NCI-H1436 (cell line): ENCODE data around the gene ITLN2.
"Not testable (repeated sequence)": the region's sequence is repeated elsewhere in the genome, so short reads cannot be mapped to it uniquely, and the experiment has no call there.

ENCODE experiments used
- DNase-seq: peaks from one replicate; lab custom pipeline; 2025; lab: John Stamatoyannopoulos, UW

Gene ITLN2

GRCh38 chr1:160953030-160953429 lies 1.6 kb downstream of the ITLN2 start:
- DNase-seq: no peak

GRCh38 chr1:160952129-160952510 lies 2.5 kb downstream of the ITLN2 start:
- no peak for DNase-seq

- DNase-seq: no peak
These were observed 3.0 kb downstream of the ITLN2 start for GRCh38 chr1:160951443-160952128.

DNA sequence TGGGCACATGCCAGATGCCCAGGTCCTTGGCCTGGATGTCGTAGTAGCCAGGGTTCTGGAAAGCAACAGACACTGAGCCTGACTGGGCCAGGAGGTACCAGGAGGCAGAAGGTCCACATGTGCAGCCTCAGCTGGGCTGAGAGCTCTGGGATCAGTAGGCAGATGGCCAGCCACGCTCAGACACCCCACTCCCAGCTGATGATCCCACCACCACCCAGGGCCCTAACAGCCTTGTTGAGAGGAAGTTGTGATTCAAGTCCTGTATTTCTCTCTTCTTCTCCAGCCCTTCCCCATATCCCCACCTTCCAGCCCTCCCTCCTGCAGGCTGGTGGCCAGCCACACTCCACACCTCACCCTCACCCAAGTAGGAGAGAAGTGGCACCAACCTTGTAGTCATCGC lies 4.0 kb downstream of the ITLN2 start:
- no peak for DNase-seq

DNA sequence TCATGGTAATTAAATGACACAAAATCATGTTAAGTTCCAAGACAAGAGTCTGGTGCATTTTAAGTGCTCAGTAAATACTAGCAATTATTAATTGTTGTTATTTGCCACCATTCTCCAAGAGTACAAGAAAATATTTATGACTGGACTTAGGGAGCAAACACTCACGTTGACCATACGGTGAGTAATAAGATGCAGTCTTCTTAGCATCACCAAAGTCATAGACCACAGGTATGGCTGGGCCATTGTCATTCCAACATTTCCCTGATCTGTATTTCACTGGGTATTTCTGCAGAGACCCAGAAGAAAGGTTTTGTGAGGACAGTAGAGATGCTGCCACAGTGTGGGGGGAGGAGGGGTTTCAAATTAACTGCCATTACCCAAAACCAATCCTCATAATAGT lies 4.7 kb downstream of the ITLN2 start:
- DNase-seq: no peak

DNA sequence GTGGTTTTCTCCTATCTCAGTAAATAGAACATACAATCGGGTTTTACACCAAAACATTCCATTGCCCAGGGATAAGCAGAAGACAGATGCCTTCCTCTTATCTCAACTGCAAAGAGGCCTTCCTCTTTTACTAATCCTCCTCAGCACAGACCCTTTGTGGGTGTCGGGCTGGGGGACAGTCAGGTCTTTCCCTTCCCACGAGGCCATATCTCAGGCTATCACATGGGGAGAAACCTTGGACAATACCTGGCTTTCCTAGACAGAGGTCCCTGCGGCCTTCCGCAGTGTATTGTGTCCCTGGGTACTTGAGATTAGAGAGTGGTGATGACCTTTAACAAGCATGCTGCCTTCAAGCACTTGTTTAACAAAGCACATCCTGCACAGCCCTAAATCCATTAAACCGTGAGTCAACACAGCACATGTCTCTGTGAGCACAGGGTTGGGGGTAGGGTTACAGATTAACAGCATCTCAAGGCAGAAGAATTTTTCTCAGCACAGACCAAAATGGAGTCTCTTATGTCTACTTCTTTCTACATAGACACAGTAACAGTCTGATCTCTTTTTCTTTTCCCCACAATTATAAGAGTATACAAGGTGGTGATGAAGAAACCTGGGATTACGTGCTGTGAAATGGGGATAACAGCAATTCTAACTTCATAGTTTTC lies 5.3 kb downstream of the ITLN2 start:
- not testable (repeated sequence) for DNase-seq

DNA sequence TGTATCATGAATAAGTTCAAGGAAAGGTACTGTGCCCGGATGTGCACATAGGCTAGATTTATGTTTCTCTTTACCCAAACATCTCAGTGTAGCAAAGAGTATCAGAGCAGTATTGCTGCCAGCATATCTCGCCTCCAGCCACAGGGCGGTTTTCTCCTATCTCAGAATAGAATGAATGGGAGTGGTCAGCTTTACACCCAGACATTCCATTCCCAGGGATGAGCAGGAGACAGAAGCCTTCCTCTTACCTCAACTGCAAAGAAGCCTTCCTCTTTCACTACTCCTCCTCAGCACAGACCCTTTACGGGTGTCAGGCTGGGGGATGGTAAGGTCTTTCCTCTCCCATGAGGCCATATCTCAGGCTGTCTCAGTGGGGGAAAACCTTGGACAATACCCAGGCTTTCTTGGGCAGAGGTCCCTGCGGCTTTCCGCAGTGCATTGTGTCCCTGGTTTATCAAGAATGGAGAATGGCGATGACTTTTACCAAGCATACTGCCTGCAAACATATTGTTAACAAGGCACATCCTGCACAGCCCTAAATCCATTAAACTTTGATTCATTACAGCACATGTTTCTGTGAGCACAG lies 7.3 kb downstream of the ITLN2 start:
- not testable (repeated sequence) for DNase-seq

GRCh38 chr1:160945881-160946280 lies 8.7 kb downstream of the ITLN2 start:
- DNase-seq: not testable (repeated sequence)

DNA sequence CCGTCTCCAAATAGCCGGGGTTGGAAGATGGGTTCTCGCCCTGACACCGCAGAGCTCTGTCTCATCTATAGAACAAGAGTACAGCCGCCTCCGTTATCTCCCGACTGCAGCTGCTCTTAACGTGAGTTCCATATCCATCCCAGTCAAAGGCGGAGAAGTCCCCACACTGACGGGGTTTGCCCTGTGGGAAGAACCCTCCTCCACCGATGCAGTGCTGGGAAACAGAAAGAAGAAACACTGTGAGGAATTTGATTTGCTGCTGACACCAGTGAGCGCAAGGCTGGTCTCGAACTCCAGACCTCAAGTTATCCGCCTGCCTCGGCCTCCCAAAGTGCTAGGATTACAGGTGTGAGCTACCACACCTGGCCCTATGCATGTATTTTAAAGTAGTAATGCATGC lies 9.5 kb downstream of the ITLN2 start:
- DNase-seq: no peak

GRCh38 chr1:160942926-160943325 lies 11.7 kb downstream of the ITLN2 start:
- no peak for DNase-seq

DNA sequence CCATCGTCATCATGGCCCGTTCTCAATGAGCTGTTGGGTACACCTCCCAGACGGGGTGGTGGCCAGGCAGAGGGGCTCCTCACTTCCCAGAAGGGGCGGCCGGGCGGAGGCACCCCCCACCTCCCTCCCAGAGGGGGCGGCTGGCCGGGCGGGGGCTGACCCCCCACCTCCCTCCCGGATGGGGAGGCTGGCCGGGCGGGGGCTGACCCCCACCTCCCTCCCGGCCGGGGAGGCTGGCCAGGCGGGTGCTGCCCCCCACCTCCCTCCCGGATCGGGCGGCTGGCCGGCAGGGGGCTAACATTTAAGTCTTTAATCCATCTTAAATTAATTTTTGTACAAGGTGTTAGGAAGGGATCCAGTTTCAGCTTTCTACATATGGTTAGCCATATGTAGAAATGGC lies 17.9 kb downstream of the ITLN2 start:
- not testable (repeated sequence) for DNase-seq

- no peak for DNase-seq
These were observed 18.9 kb downstream of the ITLN2 start for GRCh38 chr1:160935527-160936258.

- not testable (repeated sequence) for DNase-seq
These were observed 21.3 kb downstream of the ITLN2 start for GRCh38 chr1:160933305-160933704.

DNA sequence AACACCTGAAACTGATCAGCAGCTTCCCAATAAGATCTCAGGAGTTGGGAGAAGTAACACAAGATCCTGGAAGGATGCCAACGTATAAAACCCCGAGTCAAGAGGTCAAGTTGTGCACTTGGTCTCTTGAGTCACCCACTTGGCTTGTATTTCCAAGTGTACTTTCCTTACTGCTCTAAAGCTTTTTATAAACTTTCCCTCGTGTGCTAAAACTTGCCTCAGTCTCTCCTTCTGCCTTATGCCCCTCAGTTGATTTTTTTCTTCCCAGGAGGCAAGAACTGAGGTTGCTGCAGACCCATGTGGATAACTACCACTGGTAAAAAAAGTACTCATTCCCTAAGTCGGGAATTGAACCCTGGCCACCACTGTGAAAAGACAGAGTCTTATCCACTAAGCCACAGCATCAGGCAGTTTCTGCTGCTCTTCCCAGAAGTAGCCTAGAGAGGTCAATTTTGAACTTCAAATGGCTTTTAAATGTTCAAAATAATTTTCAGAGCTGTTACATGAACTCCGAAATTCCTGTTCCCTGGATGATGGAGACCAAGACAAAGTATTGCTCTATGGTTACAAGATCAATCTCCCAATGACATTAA lies 28.9 kb downstream of the ITLN2 start:
- no peak for DNase-seq

GRCh38 chr1:160924791-160925651 lies 29.6 kb downstream of the ITLN2 start:
- DNase-seq: no peak

DNA sequence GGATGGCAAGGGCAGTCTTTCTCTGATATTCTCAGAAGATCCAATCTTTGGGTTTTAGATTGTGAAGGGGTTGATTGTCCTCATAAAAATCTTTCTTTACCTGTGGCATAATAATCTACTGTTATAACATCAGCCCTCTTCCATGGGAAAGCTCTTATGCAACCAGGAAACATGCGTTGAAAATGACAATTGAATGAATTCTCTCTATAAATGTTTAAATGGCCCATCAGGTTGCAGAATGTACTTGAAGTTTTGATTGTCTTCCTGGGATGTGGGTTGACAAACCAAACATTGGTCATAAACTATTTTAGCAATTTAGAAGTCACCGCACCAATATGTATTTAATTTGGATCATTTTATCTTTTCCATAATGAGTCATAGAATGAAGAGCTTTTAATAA lies 37.9 kb downstream of the ITLN2 start:
- no peak for DNase-seq

GRCh38 chr1:160913229-160913628 lies 41.4 kb downstream of the ITLN2 start:
- DNase-seq: not testable (repeated sequence)

DNA sequence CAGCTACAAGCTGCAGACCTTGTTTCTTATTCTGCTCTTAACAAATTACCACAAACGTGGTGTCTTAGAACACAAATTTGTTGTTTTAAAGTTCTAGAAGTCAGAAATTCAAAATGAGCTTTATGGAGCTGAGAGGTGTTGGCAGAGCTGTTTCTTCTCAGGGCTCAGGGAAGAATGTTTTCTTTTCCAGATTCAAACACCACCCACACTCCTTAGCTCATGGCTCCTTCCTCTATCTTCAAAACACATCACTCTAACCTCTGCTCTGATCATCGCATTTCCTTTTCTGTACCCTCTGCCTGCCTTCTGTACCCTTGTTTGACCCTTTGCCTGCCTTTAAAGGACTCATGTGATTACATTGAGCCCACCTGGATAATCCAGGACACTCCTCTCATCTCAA lies 42.7 kb downstream of the ITLN2 start:
- no peak for DNase-seq

- DNase-seq: no peak
These were observed 43.2 kb downstream of the ITLN2 start for GRCh38 chr1:160911441-160911840.

- no peak for DNase-seq
These were observed 44.3 kb downstream of the ITLN2 start for GRCh38 chr1:160910170-160910750.

- no peak for DNase-seq
These were observed 46.6 kb downstream of the ITLN2 start for GRCh38 chr1:160907976-160908375.
